Liver (tissue), 9 donors: ENCODE results near the gene SCAI. TPM values are rescaled to one million over a fixed set of nuclear protein-coding genes. Genes with fewer than 3 reads are reported as not detected.

Source experiments
- DNase-seq: peaks from one replicate; pipeline ENCODE4 v3.0.0-alpha.2; 2017; ENCODE audit warnings: low spot score
- H3K27ac ChIP-seq, 2 donors: one replicate each; pipeline ENCODE4 v1.7.0; 2013; ENCODE audit warnings: inconsistent platforms in 2 of 2, low read length in 2 of 2, control low read depth in 1 of 2, low read depth in 1 of 2, mild to moderate bottlenecking in 1 of 2
- H3K27me3 ChIP-seq, 4 donors: one replicate each; pipeline versions ENCODE4 v1.6.1 to v1.7.0; 2013; ENCODE audit warnings: low read length in 3 of 4, inconsistent platforms in 1 of 4, mild to moderate bottlenecking in 1 of 4, moderate library complexity in 1 of 4; ENCODE audit not compliant: control insufficient read depth in 4 of 4, insufficient read depth in 4 of 4
- H3K36me3 ChIP-seq, 4 donors: one replicate each; pipeline versions ENCODE4 v1.6.1 to v1.7.0; 2013; ENCODE audit warnings: low read length in 3 of 4, mild to moderate bottlenecking in 3 of 4, low read depth in 1 of 4, moderate library complexity in 1 of 4; ENCODE audit not compliant: control insufficient read depth in 4 of 4, insufficient read depth in 3 of 4
- H3K4me1 ChIP-seq, 4 donors: one replicate each; pipeline versions ENCODE4 v1.6.1 to v1.7.0; 2013; ENCODE audit warnings: low read length in 3 of 4, mild to moderate bottlenecking in 3 of 4, moderate library complexity in 1 of 4; ENCODE audit not compliant: control insufficient read depth in 4 of 4, insufficient read depth in 4 of 4
- H3K4me3 ChIP-seq, 3 donors: one replicate each; pipeline versions ENCODE4 v1.6.1 to v1.7.0; 2013; ENCODE audit warnings: low read length in 3 of 3, control low read depth in 1 of 3, low read depth in 1 of 3, mild to moderate bottlenecking in 1 of 3
- H3K9ac ChIP-seq, 2 donors: one replicate each; pipeline ENCODE4 v1.7.0; 2013; ENCODE audit warnings: low read length in 2 of 2, mild to moderate bottlenecking in 2 of 2, moderate library complexity in 2 of 2, control low read depth in 1 of 2, low read depth in 1 of 2
- H3K9me3 ChIP-seq, 4 donors: one replicate each; pipeline versions ENCODE4 v1.6.1 to v1.7.0; 2013; ENCODE audit warnings: low read length in 3 of 4; ENCODE audit not compliant: control insufficient read depth in 4 of 4
- EGR1 ChIP-seq, 2 donors: IDR thresholded peaks; 2 replicates each; pipeline ENCODE4 v1.6.1; 2016 to 2018; ENCODE audit warnings: antibody characterized with exemption in 2 of 2, low read depth in 2 of 2
- FOXA2 ChIP-seq: IDR thresholded peaks from 2 replicates; pipeline ENCODE4 v1.6.1; 2016; ENCODE audit warnings: antibody characterized with exemption
- GABPA ChIP-seq, 2 donors: IDR thresholded peaks in 1 of 2; conservative IDR thresholded peaks in 1 of 2; 2 replicates each; pipeline ENCODE4 v1.6.1; 2016; ENCODE audit warnings: antibody characterized with exemption in 2 of 2, mild to moderate bottlenecking in 1 of 2, moderate library complexity in 1 of 2
- HNF4A ChIP-seq, 2 donors: conservative IDR thresholded peaks; 2 replicates each; pipeline ENCODE4 v1.6.1; 2016; ENCODE audit warnings: antibody characterized with exemption in 2 of 2, mild to moderate bottlenecking in 2 of 2
- JUND ChIP-seq, 2 donors: IDR thresholded peaks; 2 replicates each; pipeline ENCODE4 v1.6.1; 2016; ENCODE audit warnings: antibody characterized with exemption in 2 of 2
- NR2F2 ChIP-seq: IDR thresholded peaks from 2 replicates; pipeline ENCODE4 v1.6.1; 2016; ENCODE audit warnings: antibody characterized with exemption
- RAD21 ChIP-seq, 2 donors: IDR thresholded peaks; 2 replicates each; pipeline ENCODE4 v1.6.1; 2016; ENCODE audit warnings: antibody characterized with exemption in 2 of 2, mild to moderate bottlenecking in 2 of 2
- RXRA ChIP-seq, 2 donors: IDR thresholded peaks; 2 replicates each; pipeline ENCODE4 v1.6.1; 2017 to 2018; ENCODE audit warnings: antibody characterized with exemption in 2 of 2, mild to moderate bottlenecking in 1 of 2
- SP1 ChIP-seq: IDR thresholded peaks from 2 replicates; pipeline ENCODE4 v1.6.1; 2018; ENCODE audit warnings: antibody characterized with exemption, mild to moderate bottlenecking
- TAF1 ChIP-seq: conservative IDR thresholded peaks from 2 replicates; pipeline ENCODE4 v1.6.1; 2016; ENCODE audit warnings: antibody characterized with exemption, mild to moderate bottlenecking
- YY1 ChIP-seq: IDR thresholded peaks from 2 replicates; pipeline ENCODE4 v1.6.1; 2016; ENCODE audit warnings: antibody characterized with exemption, mild to moderate bottlenecking
- WGBS: extraction: QIAGEN DNeasy Blood & Tissue Kit; methylation state at CpG from one replicate; pipeline ENCODE4 v1.1.7; 2013; 5-methylcytosine and 5-hydroxymethylcytosine counted together
- polyA plus RNA-seq, 2 donors: library from polyadenylated mRNA; stranded (reverse) in 1 of 2; unstranded in 1 of 2; fragments of 200-250 nt in 1 of 2; fragments of >200 nt in 1 of 2; fragmentation: Nextera tagmentation in 1 of 2; extraction: Ambion mirVana in 1 of 2; gene quantifications; one replicate each; pipeline versions ENCODE4 v1.2.1 to v1.2.3, GENCODE V29; 2013 to 2015
- total RNA-seq, 2 donors: library from RNA; depleted of rRNA; stranded (reverse); fragments of >200 nt; gene quantifications; one replicate each; pipeline ENCODE4 v1.2.3, GENCODE V29; 2014
- TF ChIP-seq, protein P1 (sequence below): IDR thresholded peaks from 2 replicates; pipeline ENCODE4 v1.6.1; 2016; ENCODE audit warnings: antibody characterized with exemption
- TF ChIP-seq, protein P2 (sequence below): IDR thresholded peaks from 2 replicates; pipeline ENCODE4 v1.6.1; 2016; ENCODE audit warnings: antibody characterized with exemption
- TF ChIP-seq, protein P3 (sequence below): IDR thresholded peaks from 2 replicates; pipeline ENCODE4 v1.6.1; 2016; ENCODE audit warnings: antibody characterized with exemption, mild to moderate bottlenecking
- TF ChIP-seq, protein P4 (sequence below): fragments of 150-350 bp; IDR thresholded peaks from 2 replicates; pipeline ENCODE4 v1.5.1; 2017; ENCODE audit warnings: improper control_type of control experiment, low read depth, low read length; ENCODE audit not compliant: missing input control
- donor health status: healthy.
- donor health status: healthy.
- donor health status: healthy.
- donor health status: healthy.
- donor health status: healthy.

Gene SCAI
- 1 to 10 TPM; 2.1 to 5.3 TPM for total RNA-seq
- polyA plus RNA-seq, result 1 to 10 TPM in 1 of 2 donors, under 1 TPM in 1; 0.24 to 1.1 TPM

DNA sequence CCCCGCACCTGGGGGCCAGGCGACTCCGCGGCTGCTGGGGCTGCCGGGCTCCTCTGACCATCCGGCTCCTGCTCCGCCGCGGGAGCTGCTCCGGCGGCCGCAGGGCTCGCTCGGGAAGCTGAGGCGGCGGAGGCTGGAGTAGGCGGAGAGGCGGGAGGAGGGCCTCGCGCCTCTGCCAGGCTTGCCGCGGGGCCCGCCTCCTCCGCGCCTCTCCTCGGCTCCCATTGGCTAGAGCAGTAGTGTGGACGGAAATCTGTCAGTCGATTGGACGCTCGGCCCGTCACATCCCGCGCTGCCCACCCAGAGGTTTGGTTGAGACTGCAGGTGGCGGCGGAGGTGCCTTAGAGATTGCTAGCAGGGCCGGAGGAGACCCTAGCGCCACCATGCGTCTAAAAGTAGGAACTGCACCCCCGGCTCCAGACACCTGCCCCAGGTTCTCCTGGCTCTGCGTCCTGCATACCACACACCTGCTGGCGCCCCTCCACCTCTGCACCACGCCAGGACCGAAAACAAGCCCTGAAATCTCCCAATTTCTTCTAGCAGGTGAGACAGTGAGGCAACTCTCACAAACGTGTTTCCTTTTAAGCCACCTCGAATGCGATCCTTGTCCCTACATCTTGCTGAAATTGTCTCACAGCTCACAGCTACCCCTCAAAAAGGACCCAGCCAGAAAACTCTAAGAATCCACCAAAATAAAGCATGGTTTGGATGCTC is at the start of gene SCAI:
Gene SCAI (minus strand): TSS at position 152 of the 714 bp plus-strand sequence. CDS start 91 bp downstream, at position 61.
- peak within 1 kb of the TSS; percentile 67 to 100 (median 75) for H3K4me3 ChIP-seq
- peak; percentile 97 for DNase-seq
- TF ChIP-seq YY1 (peak; percentile 47), TAF1 (no peak), NR2F2 (no peak), HNF4A (conservative IDR thresholded peaks at IDR 0.05) (peak; percentile 3 to 42), RAD21 (IDR thresholded peaks at IDR 0.05) (peak; percentile 93 to 96), JUND (IDR thresholded peaks at IDR 0.05) (peak in 1 of 2 donors; percentile 2), EGR1 (IDR thresholded peaks at IDR 0.05; ENCODE audit: low read depth in 2 of 2) (no peak), GABPA (IDR thresholded peaks at IDR 0.05 in 1 of 2, conservative IDR thresholded peaks at IDR 0.05 in 1 of 2) (peak in 1 of 2 donors; percentile 56), RXRA (IDR thresholded peaks at IDR 0.05) (peak; percentile 11 to 49), SP1 (peak; percentile 94), FOXA2 (peak; percentile 29)
- TF ChIP-seq, protein P1, sequence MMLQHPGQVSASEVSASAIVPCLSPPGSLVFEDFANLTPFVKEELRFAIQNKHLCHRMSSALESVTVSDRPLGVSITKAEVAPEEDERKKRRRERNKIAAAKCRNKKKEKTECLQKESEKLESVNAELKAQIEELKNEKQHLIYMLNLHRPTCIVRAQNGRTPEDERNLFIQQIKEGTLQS, result no peak
- TF ChIP-seq, protein P2, sequence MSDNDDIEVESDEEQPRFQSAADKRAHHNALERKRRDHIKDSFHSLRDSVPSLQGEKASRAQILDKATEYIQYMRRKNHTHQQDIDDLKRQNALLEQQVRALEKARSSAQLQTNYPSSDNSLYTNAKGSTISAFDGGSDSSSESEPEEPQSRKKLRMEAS, result peak; percentile 38
- TF ChIP-seq, protein P3, sequence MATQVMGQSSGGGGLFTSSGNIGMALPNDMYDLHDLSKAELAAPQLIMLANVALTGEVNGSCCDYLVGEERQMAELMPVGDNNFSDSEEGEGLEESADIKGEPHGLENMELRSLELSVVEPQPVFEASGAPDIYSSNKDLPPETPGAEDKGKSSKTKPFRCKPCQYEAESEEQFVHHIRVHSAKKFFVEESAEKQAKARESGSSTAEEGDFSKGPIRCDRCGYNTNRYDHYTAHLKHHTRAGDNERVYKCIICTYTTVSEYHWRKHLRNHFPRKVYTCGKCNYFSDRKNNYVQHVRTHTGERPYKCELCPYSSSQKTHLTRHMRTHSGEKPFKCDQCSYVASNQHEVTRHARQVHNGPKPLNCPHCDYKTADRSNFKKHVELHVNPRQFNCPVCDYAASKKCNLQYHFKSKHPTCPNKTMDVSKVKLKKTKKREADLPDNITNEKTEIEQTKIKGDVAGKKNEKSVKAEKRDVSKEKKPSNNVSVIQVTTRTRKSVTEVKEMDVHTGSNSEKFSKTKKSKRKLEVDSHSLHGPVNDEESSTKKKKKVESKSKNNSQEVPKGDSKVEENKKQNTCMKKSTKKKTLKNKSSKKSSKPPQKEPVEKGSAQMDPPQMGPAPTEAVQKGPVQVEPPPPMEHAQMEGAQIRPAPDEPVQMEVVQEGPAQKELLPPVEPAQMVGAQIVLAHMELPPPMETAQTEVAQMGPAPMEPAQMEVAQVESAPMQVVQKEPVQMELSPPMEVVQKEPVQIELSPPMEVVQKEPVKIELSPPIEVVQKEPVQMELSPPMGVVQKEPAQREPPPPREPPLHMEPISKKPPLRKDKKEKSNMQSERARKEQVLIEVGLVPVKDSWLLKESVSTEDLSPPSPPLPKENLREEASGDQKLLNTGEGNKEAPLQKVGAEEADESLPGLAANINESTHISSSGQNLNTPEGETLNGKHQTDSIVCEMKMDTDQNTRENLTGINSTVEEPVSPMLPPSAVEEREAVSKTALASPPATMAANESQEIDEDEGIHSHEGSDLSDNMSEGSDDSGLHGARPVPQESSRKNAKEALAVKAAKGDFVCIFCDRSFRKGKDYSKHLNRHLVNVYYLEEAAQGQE, result peak; percentile 16
- TF ChIP-seq, protein P4, sequence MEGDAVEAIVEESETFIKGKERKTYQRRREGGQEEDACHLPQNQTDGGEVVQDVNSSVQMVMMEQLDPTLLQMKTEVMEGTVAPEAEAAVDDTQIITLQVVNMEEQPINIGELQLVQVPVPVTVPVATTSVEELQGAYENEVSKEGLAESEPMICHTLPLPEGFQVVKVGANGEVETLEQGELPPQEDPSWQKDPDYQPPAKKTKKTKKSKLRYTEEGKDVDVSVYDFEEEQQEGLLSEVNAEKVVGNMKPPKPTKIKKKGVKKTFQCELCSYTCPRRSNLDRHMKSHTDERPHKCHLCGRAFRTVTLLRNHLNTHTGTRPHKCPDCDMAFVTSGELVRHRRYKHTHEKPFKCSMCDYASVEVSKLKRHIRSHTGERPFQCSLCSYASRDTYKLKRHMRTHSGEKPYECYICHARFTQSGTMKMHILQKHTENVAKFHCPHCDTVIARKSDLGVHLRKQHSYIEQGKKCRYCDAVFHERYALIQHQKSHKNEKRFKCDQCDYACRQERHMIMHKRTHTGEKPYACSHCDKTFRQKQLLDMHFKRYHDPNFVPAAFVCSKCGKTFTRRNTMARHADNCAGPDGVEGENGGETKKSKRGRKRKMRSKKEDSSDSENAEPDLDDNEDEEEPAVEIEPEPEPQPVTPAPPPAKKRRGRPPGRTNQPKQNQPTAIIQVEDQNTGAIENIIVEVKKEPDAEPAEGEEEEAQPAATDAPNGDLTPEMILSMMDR, result peak; percentile 99
- peaks cover 5 to 17% (median 11%) of the 10 kb centered on the region in 4 donors for H3K4me1 ChIP-seq
- 1% methylated on average over 46 of the region's 46 CpGs for WGBS
- no peaks in the 10 kb centered on the region for H3K9me3 ChIP-seq
- H3K27me3 ChIP-seq, result no peaks in the 10 kb centered on the region
- H3K9ac ChIP-seq, result peak within 1 kb of the TSS; percentile 54 to 61
- no peak within 1 kb of the TSS for H3K27ac ChIP-seq
- peaks cover 0 to 2% (median under 1%) of the 10 kb centered on the region in 4 donors for H3K36me3 ChIP-seq

DNA sequence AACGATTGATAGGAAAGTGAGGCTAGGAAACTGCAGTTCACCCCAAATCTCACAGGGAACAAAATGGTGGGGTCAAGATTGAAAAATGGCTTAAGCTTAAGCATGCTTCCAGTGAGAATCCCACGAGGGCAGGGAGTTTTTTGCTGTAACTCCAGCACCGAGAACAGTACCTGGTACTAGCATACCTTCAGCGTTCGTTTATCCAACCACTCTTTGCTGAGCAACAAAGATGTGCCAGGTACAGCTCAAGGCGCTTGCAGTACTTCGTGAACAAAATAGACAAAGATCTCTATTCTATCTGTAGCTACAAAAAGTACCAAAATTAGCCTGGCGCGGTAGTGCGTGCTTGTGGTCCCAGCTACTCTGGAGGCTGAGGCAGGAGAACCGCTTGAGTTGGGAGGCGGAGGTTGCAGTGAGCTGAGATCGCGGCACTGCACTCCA is 47.1 kb upstream of the SCAI start:
- Histone ChIP-seq H3K4me1 (peaks cover 8 to 23% (median 20%) of the 10 kb centered on the region in 4 donors), H3K27me3 (no peaks in the 10 kb centered on the region), H3K36me3 (no peaks in the 10 kb centered on the region), H3K9ac (peak overlapping the region; percentile 63 to 94), H3K9me3 (no peaks in the 10 kb centered on the region), H3K27ac (peak overlapping the region; percentile 88 to 90), H3K4me3 (peak overlapping the region; percentile 65 to 98 (median 72))
- DNase-seq, result no peak
- TF ChIP-seq YY1 (peak; percentile 8), HNF4A (conservative IDR thresholded peaks at IDR 0.05) (no peak)
- 57% methylated on average over 14 of the region's 14 CpGs for WGBS
